Measurements from ENCODE around the gene HAND2.
A peak's percentile ranks its signal among the peaks of the same experiment; 100 is the strongest.

HAND2 gene

GRCh38 chr4:173538909-173539445 is 8.9 kb upstream of the HAND2 start:
- TF ChIP-seq, protein P1, sequence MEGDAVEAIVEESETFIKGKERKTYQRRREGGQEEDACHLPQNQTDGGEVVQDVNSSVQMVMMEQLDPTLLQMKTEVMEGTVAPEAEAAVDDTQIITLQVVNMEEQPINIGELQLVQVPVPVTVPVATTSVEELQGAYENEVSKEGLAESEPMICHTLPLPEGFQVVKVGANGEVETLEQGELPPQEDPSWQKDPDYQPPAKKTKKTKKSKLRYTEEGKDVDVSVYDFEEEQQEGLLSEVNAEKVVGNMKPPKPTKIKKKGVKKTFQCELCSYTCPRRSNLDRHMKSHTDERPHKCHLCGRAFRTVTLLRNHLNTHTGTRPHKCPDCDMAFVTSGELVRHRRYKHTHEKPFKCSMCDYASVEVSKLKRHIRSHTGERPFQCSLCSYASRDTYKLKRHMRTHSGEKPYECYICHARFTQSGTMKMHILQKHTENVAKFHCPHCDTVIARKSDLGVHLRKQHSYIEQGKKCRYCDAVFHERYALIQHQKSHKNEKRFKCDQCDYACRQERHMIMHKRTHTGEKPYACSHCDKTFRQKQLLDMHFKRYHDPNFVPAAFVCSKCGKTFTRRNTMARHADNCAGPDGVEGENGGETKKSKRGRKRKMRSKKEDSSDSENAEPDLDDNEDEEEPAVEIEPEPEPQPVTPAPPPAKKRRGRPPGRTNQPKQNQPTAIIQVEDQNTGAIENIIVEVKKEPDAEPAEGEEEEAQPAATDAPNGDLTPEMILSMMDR (IDR thresholded peaks at IDR 0.05; ENCODE audit: low read depth, low read length) = no peak
- Histone ChIP-seq H3K4me3 (ENCODE audit: low read depth, low read length) (peak overlapping the region; percentile 25), H3K9me3 (ENCODE audit: severe bottlenecking) (no peaks in the 10 kb centered on the region), H3K27me3 (ENCODE audit: insufficient read depth, low read depth, severe bottlenecking) (no peaks in the 10 kb centered on the region), H3K27ac (no peak overlapping the region), H3K36me3 (no peaks in the 10 kb centered on the region)
- DNase-seq = no peak

- DNase-seq = no peak
- no peaks in the 10 kb centered on the region for H3K36me3 ChIP-seq
- H3K9me3 ChIP-seq (ENCODE audit: severe bottlenecking) = no peaks in the 10 kb centered on the region
- peak overlapping the region; percentile 25 for H3K4me3 ChIP-seq (ENCODE audit: low read depth, low read length)
- TF ChIP-seq, protein P1 (IDR thresholded peaks at IDR 0.05; ENCODE audit: low read depth, low read length) = no peak
- no peak overlapping the region for H3K27ac ChIP-seq
- no peaks in the 10 kb centered on the region for H3K27me3 ChIP-seq (ENCODE audit: insufficient read depth, low read depth, severe bottlenecking)
These were observed 8.3 kb upstream of the HAND2 start for GRCh38 chr4:173538148-173538908.

- no peak overlapping the region for H3K4me3 ChIP-seq (ENCODE audit: low read depth, low read length)
- no peaks in the 10 kb centered on the region for H3K36me3 ChIP-seq
- DNase-seq = no peak
- H3K27me3 ChIP-seq (ENCODE audit: insufficient read depth, low read depth, severe bottlenecking) = no peaks in the 10 kb centered on the region
- H3K9me3 ChIP-seq (ENCODE audit: severe bottlenecking) = no peaks in the 10 kb centered on the region
- TF ChIP-seq, protein P1 (IDR thresholded peaks at IDR 0.05; ENCODE audit: low read depth, low read length) = no peak
- no peak overlapping the region for H3K27ac ChIP-seq
These were observed 7.7 kb upstream of the HAND2 start for GRCh38 chr4:173537613-173538147.

DNA sequence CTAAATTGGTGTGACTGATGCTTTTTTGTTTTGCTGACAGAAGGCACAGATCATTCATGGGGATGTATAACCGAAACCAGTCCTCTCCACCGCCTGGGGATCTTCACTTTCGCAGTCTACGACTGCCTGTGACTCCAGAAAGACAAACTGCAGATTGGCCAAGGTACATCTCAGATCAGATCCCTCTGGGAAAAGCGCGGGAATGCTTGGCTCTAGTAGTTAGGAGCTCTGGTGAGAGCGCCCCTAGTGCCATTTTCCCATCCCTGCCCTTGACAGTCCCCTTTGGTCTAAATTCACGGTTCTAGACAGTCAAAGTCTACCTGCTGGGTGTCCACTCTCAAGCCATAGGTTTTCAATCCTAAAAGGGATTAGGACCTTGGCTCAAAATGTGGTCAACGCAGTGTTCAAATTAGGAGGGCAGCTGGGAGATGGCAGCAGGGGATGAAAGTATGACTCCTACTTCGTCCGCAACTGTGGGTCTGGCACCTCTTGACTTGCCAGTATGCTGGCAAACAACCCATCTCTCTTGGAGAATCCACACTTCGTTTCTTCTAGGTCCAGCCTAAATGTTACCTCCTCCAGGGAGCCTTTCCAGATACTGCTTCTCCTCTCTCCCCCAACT is 6.9 kb upstream of the HAND2 start:
- Histone ChIP-seq H3K27ac (no peak overlapping the region), H3K27me3 (ENCODE audit: insufficient read depth, low read depth, severe bottlenecking) (no peaks in the 10 kb centered on the region), H3K4me3 (ENCODE audit: low read depth, low read length) (no peak overlapping the region), H3K36me3 (no peaks in the 10 kb centered on the region), H3K9me3 (ENCODE audit: severe bottlenecking) (no peaks in the 10 kb centered on the region)
- no peak for DNase-seq
- TF ChIP-seq, protein P1 (IDR thresholded peaks at IDR 0.05; ENCODE audit: low read depth, low read length) = 0 out of 2 replicates have a peak, but pooled peaks have one; percentile 20

DNA sequence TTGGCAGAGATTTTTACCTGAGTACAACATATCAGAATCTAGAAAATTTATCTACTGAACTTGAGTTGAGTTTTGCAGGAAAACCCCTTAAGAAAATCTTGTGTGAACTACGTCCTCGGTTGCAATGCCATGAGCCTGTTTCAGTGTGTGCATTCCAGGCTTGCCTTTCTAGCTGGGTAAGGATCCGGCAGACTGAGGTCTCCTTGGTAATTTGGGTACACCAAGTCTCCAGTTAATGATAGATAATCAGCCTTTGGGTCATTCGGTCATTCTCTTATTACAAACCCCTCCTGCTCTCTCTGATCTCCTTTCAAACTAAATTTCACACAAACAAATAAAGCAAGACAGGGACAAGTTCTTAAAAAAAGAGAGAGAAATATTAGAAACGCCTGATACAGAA is 5.9 kb upstream of the HAND2 start:
- no peak for DNase-seq
- Histone ChIP-seq H3K27me3 (ENCODE audit: insufficient read depth, low read depth, severe bottlenecking) (peaks cover 3% of the 10 kb centered on the region), H3K9me3 (ENCODE audit: severe bottlenecking) (no peaks in the 10 kb centered on the region), H3K36me3 (no peaks in the 10 kb centered on the region), H3K4me3 (ENCODE audit: low read depth, low read length) (no peak overlapping the region), H3K27ac (no peak overlapping the region)
- TF ChIP-seq, protein P1 (IDR thresholded peaks at IDR 0.05; ENCODE audit: low read depth, low read length) = no peak

Measured in WERI-Rb-1 (cell line).